HepG2 (cell line): Measurements from ENCODE around the gene ATPAF1. TPM values are rescaled to one million over a fixed set of nuclear protein-coding genes. Genes with fewer than 3 reads are reported as not detected.

Experiments
- ZBTB3 ChIP-seq: sonication (generic); formaldehyde crosslinking; IDR thresholded peaks from 2 replicates; pipeline ENCODE4 v1.4.0; 2020; ENCODE audit warnings: low read depth, mild to moderate bottlenecking, moderate library complexity, missing genetic modification reagents, borderline replicate concordance
- ZNF407 ChIP-seq: sonication (generic); formaldehyde crosslinking; IDR thresholded peaks from one replicate; pipeline ENCODE4 v1.5.1; 2020; ENCODE audit warnings: mild to moderate bottlenecking, missing genetic modification reagents; ENCODE audit errors: not compliant biosample characterization
- polyA plus RNA-seq, 8 experiments: library from polyadenylated mRNA; depleted of rRNA in 3 of 8; stranded (reverse) in 7 of 8; unstranded in 1 of 8; fragments of >200 nt; fragmentation: Illumina TruSeq in 4 of 8; extraction: Trizol in 4 of 8; gene quantifications; 2 replicates each; pipeline versions ENCODE4 v1.2.1 to v1.2.3, GENCODE V29; 2011 to 2016; ENCODE audit warnings: low read depth in 4 of 8, missing spikeins in 1 of 8, mixed read lengths in 1 of 8; ENCODE audit not compliant: insufficient read depth in 1 of 8
- total RNA-seq, 5 experiments: library from RNA; depleted of rRNA; stranded (reverse); fragments of >200 nt; fragmentation: Illumina TruSeq; extraction: Trizol; gene quantifications; 2 replicates each; pipeline ENCODE4 v1.2.3, GENCODE V29; 2016; ENCODE audit warnings: low read depth in 1 of 5

ATPAF1 gene
- total and polyA plus RNA-seq, 2 of the 13 experiments (the other 11 are each of a cell fraction or from before 2014, with no cell fraction given): 66.6 to 76.7 TPM

DNA sequence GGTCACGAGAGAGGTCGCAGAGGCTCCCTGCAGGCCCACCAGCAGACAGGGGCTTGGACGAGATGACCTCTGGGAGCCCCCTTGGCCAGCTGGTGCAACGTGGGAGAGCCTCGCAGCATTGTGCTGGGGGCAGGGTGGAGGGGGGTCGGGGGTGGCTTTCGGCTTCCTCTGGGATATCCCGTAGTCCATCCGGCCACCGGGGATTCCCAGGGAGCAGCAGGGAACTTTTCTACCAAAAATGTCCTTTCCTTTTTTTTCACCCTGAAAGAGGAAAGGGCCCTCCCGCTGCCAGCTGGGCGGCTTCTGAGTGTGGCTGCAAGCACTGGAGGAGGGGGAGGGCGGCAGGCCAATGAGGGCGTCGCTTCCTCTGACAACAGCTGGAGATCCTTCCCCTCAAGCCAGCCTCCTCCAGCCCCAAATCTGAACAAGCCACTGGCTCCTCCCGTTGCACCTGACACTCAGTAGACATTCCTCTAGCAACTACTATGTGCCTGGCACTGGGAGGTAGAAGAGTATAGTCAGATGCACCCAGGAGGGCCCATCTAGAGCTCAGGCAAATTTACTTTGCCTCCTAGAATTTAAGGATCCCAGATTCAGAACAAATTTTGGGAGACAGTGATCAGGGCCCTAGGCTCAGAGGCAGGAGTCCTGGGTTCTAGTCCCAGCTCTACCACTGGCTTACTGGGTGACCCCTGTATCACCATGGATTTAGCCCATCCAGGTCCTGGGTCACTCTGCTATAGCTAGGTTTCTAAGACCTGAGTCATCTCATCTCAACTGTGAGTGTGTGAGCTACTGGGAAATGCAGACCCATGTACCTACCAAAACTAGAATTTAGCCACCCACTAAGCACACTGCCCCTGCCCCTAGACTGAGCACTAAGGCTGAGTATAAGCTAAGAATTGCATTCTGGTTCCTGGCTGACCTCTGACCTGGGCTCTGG lies 54.2 kb downstream of the ATPAF1 start (continued):
- TF ChIP-seq ZNF407 (no peak), ZBTB3 (CRISPR knock-in tag) (no peak)
- TF ChIP-seq, all 625 proteins: peak for 0
